KMS-11 (cell line): ENCODE data around the gene AKT3.

Experiments used
- H2AFZ ChIP-seq: fragments of 200-600 bp; sonication (generic); 2 replicates; pipeline ENCODE4 v1.6.1; 2016; ENCODE audit warnings: antibody characterized with exemption, mixed run types, low read depth
- H3K27ac ChIP-seq: fragments of 200-600 bp; sonication (generic); 2 replicates; pipeline ENCODE4 v1.6.1; 2016; ENCODE audit warnings: mild to moderate bottlenecking, mixed run types
- H3K27me3 ChIP-seq: fragments of 200-600 bp; sonication (generic); 2 replicates; pipeline ENCODE4 v1.6.1; 2017; ENCODE audit warnings: mild to moderate bottlenecking, low read depth, mixed run types, moderate library complexity; ENCODE audit not compliant: insufficient read depth
- H3K36me3 ChIP-seq: fragments of 200-600 bp; sonication (generic); 2 replicates; pipeline ENCODE4 v1.6.1; 2017; ENCODE audit warnings: mild to moderate bottlenecking, mixed run types; ENCODE audit not compliant: insufficient read depth
- H3K4me1 ChIP-seq: fragments of 200-600 bp; sonication (generic); 2 replicates; pipeline ENCODE4 v1.6.1; 2016; ENCODE audit warnings: mild to moderate bottlenecking, low read depth, mixed run types; ENCODE audit not compliant: poor library complexity, severe bottlenecking
- H3K4me2 ChIP-seq: fragments of 200-600 bp; sonication (generic); 2 replicates; pipeline ENCODE4 v1.7.0; 2016; ENCODE audit warnings: mild to moderate bottlenecking, mixed run types
- H3K4me3 ChIP-seq: fragments of 200-600 bp; sonication (generic); IDR thresholded peaks from 2 replicates; pipeline ENCODE4 v1.6.1; 2017; ENCODE audit warnings: low read depth, low read length, mixed read lengths; ENCODE audit not compliant: insufficient read depth
- H3K79me2 ChIP-seq: fragments of 200-600 bp; sonication (generic); 2 replicates; pipeline ENCODE4 v1.6.1; 2016; ENCODE audit warnings: low read depth, mixed run types; ENCODE audit not compliant: insufficient read depth
- H3K9ac ChIP-seq: fragments of 200-600 bp; sonication (generic); 2 replicates; pipeline ENCODE4 v1.6.1; 2016; ENCODE audit warnings: mild to moderate bottlenecking, mixed run types
- H4K20me1 ChIP-seq: fragments of 200-600 bp; sonication (generic); 2 replicates; pipeline ENCODE4 v1.6.1; 2016; ENCODE audit warnings: mild to moderate bottlenecking, mixed run types; ENCODE audit not compliant: insufficient read depth
- TF ChIP-seq, protein P1 (sequence below): fragments of 200-600 bp; sonication (generic); conservative IDR thresholded peaks from 2 replicates; pipeline ENCODE4 v1.6.1; 2017; ENCODE audit warnings: low read depth, mild to moderate bottlenecking, antibody characterized with exemption, low read length, moderate library complexity, mixed read lengths

Gene AKT3

DNA sequence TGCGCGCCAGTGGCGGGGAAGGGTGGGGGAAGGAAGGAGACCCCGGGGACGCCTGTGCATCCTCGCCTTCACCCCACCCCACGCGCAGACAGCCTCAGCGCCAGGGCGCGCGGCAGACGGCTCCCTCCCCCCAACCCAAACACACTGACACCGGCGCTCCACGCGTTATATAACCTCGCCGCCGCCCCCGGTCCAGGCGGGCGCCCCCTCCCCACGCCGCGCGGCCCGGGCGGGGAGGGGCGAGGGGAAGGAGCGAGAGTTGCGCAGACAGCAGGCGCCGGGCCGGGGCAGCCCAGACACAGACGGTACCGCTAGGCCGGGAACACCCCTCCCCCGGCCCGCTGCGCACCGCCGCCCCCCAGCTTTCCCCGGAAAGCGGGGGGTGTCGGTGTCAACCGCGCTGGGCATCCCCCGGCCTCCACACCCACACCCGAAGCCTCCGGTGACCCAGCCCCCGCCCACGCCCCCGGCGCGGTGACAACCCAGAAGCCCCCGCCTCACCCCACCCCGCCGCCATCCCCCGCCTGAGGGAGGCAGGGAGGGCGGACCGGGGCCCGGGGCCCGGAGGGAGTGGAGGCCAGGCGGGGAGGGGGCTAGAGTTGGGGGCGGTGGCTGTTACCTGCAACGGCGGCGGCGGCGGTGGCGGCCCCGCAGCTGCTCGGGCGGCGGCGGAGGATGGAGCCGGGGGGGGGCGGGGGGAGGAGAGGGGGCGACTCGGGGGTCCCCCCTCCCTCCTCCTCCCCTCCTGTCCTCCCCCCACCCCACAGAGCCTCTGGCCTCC, 432 bp downstream of the AKT3 start:
- H3K36me3 ChIP-seq: no peaks in the 10 kb centered on the region
- H3K9ac ChIP-seq: peak overlapping the region; percentile 52
- H3K27ac ChIP-seq: peak overlapping the region; percentile 39
- peaks cover 44% of the 10 kb centered on the region; the same call in 1 of the 2 replicates for H3K79me2 ChIP-seq
- no peaks in the 10 kb centered on the region for H4K20me1 ChIP-seq
- H3K4me2 ChIP-seq: peak overlapping the region; percentile 44; the same call in 1 of the 2 replicates
- peak overlapping the region; percentile 44; the same call in 1 of the 2 replicates for H2AFZ ChIP-seq
- TF ChIP-seq, protein P1, sequence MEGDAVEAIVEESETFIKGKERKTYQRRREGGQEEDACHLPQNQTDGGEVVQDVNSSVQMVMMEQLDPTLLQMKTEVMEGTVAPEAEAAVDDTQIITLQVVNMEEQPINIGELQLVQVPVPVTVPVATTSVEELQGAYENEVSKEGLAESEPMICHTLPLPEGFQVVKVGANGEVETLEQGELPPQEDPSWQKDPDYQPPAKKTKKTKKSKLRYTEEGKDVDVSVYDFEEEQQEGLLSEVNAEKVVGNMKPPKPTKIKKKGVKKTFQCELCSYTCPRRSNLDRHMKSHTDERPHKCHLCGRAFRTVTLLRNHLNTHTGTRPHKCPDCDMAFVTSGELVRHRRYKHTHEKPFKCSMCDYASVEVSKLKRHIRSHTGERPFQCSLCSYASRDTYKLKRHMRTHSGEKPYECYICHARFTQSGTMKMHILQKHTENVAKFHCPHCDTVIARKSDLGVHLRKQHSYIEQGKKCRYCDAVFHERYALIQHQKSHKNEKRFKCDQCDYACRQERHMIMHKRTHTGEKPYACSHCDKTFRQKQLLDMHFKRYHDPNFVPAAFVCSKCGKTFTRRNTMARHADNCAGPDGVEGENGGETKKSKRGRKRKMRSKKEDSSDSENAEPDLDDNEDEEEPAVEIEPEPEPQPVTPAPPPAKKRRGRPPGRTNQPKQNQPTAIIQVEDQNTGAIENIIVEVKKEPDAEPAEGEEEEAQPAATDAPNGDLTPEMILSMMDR: no peak
- peaks cover 40% of the 10 kb centered on the region for H3K4me1 ChIP-seq
- no peaks in the 10 kb centered on the region for H3K27me3 ChIP-seq
- H3K4me3 ChIP-seq: peak overlapping the region; percentile 9

DNA sequence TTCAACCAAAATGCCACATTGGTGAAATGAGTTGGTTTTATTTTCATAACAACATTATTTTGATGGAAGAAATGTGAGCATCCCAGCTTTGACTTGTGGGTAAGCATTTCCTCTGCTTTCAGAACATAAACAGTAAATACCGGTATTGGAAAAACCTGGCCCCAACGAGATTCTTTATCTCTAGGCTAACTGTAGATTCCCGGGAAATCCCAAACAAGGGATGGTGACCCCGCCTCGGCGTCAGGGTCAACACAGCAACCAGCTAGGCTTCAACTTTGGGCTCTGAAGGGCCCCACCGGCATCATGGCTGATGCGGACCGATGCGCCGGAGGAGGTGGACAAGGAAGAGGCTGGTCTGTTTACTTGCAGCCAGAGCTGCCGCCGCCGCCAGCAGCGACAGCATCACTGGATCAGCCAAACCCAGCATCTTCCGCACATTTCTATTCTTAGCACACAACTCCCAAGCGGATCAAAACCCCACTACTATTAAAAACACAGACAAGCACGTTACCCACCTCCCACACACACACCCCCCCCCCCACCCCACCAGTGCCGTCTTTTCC, 1.1 kb downstream of the AKT3 start:
- Histone ChIP-seq H4K20me1 (no peaks in the 10 kb centered on the region), H3K27me3 (no peaks in the 10 kb centered on the region), H3K79me2 (peaks cover 47% of the 10 kb centered on the region; the same call in 1 of the 2 replicates), H3K36me3 (no peaks in the 10 kb centered on the region), H2AFZ (peak overlapping the region; percentile 44; the same call in 1 of the 2 replicates), H3K4me1 (peaks cover 40% of the 10 kb centered on the region), H3K4me3 (peak overlapping the region; percentile 27), H3K9ac (peak overlapping the region; percentile 52), H3K27ac (peak overlapping the region; percentile 39), H3K4me2 (peak overlapping the region; percentile 44)
- TF ChIP-seq, protein P1: no peak

DNA sequence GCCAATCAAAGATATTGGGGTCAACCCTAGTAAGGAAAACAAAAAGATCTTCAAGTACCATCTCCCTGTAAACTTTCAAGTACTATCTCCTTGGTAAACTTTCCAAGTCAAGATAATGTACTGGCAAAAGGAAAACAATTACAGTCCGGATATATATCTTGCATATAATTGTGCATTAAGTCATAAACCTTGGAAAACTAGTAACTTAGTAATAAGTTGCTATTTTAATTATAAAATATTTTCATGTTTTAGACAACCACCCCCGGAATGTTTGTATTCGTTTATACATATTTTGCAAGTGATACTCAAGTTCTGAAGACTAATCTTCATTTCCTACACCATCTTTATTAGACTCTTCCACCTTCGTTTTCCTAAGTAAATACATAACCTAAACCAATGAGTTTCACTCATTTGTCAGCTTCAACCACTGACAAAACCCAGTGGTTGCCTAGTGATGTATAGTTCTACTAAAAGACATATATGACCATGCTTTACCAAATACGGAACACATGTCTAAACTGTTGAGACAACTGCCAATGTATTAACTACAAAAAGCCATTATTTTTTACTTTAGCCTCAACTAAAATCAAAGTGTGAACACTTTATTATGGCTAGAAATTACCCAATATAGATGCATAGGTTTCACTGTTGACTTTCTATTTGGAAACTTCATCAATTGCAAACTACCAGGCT, 1.7 kb downstream of the AKT3 start:
- H3K4me1 ChIP-seq: peaks cover 41% of the 10 kb centered on the region
- no peak overlapping the region for H3K4me3 ChIP-seq
- peaks cover 47% of the 10 kb centered on the region; the same call in 1 of the 2 replicates for H3K79me2 ChIP-seq
- no peaks in the 10 kb centered on the region for H3K27me3 ChIP-seq
- TF ChIP-seq, protein P1: no peak
- H3K36me3 ChIP-seq: no peaks in the 10 kb centered on the region
- peak overlapping the region; percentile 52 for H3K9ac ChIP-seq
- no peaks in the 10 kb centered on the region for H4K20me1 ChIP-seq
- peak overlapping the region; percentile 44 for H3K4me2 ChIP-seq
- peak overlapping the region; percentile 44; the same call in 1 of the 2 replicates for H2AFZ ChIP-seq
- H3K27ac ChIP-seq: peak overlapping the region; percentile 39

DNA sequence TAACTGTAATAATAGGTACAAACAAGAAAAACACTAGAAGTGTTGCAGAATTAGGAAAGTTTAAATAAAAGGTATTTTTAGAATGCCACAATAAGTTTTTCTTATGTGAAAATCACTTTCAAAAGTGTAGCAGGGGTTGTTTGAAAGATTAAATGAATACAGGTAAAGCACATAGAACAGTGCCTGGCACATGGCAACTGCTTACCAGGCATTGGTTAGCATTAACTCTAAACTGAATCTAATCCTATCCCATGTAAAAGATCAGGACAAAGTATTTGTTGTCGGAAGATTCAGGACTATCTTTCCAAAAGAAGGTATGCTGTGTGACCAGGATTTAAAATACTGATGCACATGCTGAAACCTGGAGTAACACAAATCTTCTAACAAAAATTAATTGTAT, 3.3 kb downstream of the AKT3 start:
- no peak overlapping the region for H3K4me2 ChIP-seq
- H3K36me3 ChIP-seq: no peaks in the 10 kb centered on the region
- H3K9ac ChIP-seq: no peak overlapping the region
- peaks cover 40% of the 10 kb centered on the region; the same call in 1 of the 2 replicates for H3K79me2 ChIP-seq
- H2AFZ ChIP-seq: no peak overlapping the region
- H3K4me1 ChIP-seq: peaks cover 34% of the 10 kb centered on the region
- H3K27me3 ChIP-seq: no peaks in the 10 kb centered on the region
- TF ChIP-seq, protein P1: no peak
- H3K4me3 ChIP-seq: no peak overlapping the region
- no peak overlapping the region for H3K27ac ChIP-seq
- no peaks in the 10 kb centered on the region for H4K20me1 ChIP-seq
